IPS-20b (cell line): ENCODE measurements around the gene BMERB1.

Source experiments
- H3K27ac ChIP-seq: one replicate; pipeline ENCODE4 v1.5.1; 2013; ENCODE audit warnings: low read length
- H3K27me3 ChIP-seq: 2 replicates; pipeline ENCODE4 v1.6.1; 2013; ENCODE audit warnings: mild to moderate bottlenecking, low read length, inconsistent platforms; ENCODE audit not compliant: insufficient read depth
- H3K36me3 ChIP-seq: 2 replicates; pipeline ENCODE4 v1.6.1; 2013; ENCODE audit warnings: low read depth, mild to moderate bottlenecking, inconsistent platforms, low read length, moderate library complexity; ENCODE audit not compliant: insufficient read depth
- H3K4me1 ChIP-seq: 2 replicates; pipeline ENCODE4 v1.6.1; 2013; ENCODE audit warnings: mild to moderate bottlenecking, control low read depth, inconsistent platforms, low read length, moderate library complexity; ENCODE audit not compliant: insufficient read depth
- H3K4me3 ChIP-seq: 2 replicates; pipeline ENCODE4 v1.5.1; 2013; ENCODE audit warnings: mild to moderate bottlenecking, low read length, inconsistent platforms
- H3K9ac ChIP-seq: 2 replicates; pipeline ENCODE4 v1.6.1; 2013; ENCODE audit warnings: low read depth, mild to moderate bottlenecking, inconsistent platforms, low read length, moderate library complexity
- H3K9me3 ChIP-seq: 2 replicates; pipeline ENCODE4 v1.6.1; 2013; ENCODE audit warnings: mild to moderate bottlenecking, low read depth, low read length, inconsistent platforms; ENCODE audit not compliant: insufficient read depth

BMERB1 gene

DNA sequence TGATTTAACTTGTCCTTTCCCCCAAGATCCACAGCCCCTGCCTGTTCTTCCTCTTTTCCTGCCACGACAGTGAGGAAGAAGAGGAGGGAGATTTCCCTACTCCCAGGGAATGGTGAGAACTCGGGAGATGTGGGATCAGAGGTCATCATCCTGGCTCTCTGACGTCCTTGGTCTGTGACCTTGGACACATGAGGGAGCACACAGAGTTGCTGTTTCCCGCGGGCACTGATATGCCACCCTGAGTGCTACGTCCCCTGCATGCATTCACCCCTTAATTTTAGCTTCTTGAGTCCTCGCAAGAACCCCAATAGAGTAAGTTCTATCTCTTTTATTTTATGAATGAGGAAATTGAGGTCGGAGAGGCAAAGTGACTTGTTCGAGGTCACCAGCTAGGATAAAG lies 85.4 kb downstream of the BMERB1 start:
- Histone ChIP-seq H3K4me3 (no peak overlapping the region), H3K27me3 (no peaks in the 10 kb centered on the region), H3K27ac (no peak overlapping the region), H3K9ac (no peak overlapping the region), H3K4me1 (no peaks in the 10 kb centered on the region), H3K36me3 (no peaks in the 10 kb centered on the region), H3K9me3 (no peaks in the 10 kb centered on the region)

DNA sequence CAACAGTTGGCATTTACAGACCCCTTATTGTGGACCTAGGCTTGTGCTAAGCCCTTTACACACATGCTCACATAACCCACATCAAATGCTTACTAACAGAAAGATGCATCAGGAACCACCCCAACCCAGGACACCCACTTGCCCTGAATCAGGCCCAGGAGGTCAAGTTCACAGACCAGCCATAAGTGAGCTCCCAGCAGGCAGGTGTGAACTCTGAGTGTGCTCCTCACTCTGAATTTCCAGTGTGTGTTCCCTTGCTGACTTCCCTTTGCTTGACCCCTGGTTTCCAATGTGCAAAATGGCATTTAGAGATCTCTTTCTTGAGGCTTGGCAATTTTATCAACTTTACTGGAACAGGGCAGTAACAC lies 87.0 kb downstream of the BMERB1 start:
- H3K4me1 ChIP-seq, result no peaks in the 10 kb centered on the region
- H3K27me3 ChIP-seq, result no peaks in the 10 kb centered on the region
- no peak overlapping the region for H3K27ac ChIP-seq
- H3K4me3 ChIP-seq, result no peak overlapping the region
- no peak overlapping the region for H3K9ac ChIP-seq
- no peaks in the 10 kb centered on the region for H3K9me3 ChIP-seq
- no peaks in the 10 kb centered on the region for H3K36me3 ChIP-seq

DNA sequence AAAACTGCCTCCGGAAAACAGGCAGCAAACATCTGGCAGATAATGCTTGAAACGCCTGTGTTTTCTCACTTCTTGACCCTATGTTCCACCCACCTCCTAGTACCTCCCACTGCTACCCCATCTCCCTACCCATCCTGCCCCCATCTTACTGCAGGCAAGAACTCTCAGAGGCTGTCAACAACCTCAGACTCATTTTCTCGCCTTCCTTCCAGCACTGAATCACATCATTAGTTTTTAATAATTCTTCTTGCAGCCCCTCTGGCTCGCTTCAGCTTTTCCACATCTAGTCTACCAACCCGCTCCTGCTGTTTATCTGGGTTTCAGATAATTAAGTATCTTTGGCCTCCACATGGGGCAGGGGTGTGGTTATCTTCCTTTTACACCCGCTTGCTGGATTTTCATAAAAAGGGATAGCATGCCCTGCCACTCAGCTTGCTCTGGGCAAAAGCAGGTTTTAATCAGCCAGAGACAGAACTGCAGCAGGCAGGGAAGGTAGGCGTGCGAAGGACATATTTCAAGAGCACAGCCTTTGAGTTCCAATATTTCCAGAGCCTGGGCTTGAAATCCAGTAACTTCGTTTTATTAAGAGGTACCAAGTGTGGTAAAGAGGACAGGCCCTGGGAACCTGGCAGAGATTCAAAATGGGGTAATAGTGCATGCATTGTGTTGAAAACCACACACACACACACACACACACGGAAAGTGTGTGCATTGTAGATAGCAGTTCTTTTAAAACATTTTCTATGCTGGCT lies 87.5 kb downstream of the BMERB1 start:
- H3K9me3 ChIP-seq, result no peaks in the 10 kb centered on the region
- H3K4me1 ChIP-seq, result no peaks in the 10 kb centered on the region
- H3K4me3 ChIP-seq, result no peak overlapping the region
- no peaks in the 10 kb centered on the region for H3K27me3 ChIP-seq
- H3K9ac ChIP-seq, result no peak overlapping the region
- no peak overlapping the region for H3K27ac ChIP-seq
- H3K36me3 ChIP-seq, result no peaks in the 10 kb centered on the region

DNA sequence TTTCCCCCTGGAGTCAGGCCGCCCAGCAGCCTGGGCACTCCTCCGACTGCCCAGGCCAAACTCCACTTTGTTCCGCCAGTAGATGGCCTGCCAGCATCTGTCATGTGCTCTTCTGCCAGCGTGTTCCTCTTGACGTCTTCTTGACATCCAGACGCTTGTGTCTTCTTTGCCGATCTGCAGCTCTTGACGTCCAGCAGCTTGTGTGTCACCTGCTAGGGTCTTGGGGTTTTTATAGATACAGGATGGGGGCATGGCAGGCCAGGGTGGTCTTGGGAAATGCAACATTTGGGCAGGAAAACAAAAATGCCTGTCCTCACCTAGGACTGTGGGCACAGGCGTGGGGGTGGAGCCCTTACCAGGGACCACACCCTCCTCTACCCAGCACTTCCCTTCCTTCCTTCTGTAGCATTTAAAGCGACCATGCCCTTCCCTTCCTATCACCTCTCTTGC lies 88.7 kb downstream of the BMERB1 start:
- H3K4me3 ChIP-seq, result no peak overlapping the region
- no peak overlapping the region for H3K9ac ChIP-seq
- H3K27me3 ChIP-seq, result no peaks in the 10 kb centered on the region
- no peaks in the 10 kb centered on the region for H3K36me3 ChIP-seq
- H3K27ac ChIP-seq, result no peak overlapping the region
- no peaks in the 10 kb centered on the region for H3K4me1 ChIP-seq
- H3K9me3 ChIP-seq, result no peaks in the 10 kb centered on the region

DNA sequence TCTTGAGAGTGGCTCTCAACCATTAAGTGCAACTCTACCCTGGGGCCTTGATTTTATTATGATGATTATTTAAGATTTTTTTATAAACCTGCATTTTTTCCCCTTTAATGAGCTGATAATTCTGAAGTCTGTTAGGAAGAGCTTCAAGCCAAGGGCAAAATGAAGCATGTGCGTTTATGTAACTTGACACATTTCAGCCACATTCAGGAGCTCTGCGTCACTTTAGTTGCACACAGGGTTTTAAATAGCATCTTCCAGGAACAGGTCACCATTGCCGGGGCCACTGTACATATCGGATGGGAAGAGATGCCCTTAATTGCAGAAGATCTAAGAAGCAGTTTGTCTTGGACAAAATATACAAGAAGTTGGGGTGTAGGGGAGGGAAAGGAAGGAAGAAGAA lies 89.6 kb downstream of the BMERB1 start:
- Histone ChIP-seq H3K4me1 (no peaks in the 10 kb centered on the region), H3K4me3 (no peak overlapping the region), H3K27ac (no peak overlapping the region), H3K9ac (no peak overlapping the region), H3K27me3 (no peaks in the 10 kb centered on the region), H3K36me3 (no peaks in the 10 kb centered on the region), H3K9me3 (no peaks in the 10 kb centered on the region)

DNA sequence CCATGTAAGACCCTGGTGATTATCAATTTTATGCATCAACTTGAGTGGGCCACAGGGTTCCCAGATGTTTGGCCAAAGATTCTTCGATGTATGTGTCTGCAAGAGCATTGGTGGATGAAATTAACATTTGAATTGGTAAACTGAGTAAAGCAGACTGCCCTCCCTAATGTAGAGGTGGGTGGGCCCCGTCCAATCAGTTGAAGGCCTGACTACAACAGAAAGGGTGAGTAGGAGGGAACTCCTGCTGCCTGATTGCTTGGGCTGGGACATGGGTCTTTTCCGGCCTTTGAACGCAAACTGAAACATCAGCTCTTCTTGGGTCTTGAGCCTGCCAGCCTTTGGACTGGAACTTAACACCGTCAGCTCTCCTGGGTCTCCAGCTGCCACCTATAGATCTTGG lies 90.6 kb downstream of the BMERB1 start:
- H3K9ac ChIP-seq, result no peak overlapping the region
- no peaks in the 10 kb centered on the region for H3K9me3 ChIP-seq
- H3K4me1 ChIP-seq, result no peaks in the 10 kb centered on the region
- no peaks in the 10 kb centered on the region for H3K36me3 ChIP-seq
- no peak overlapping the region for H3K27ac ChIP-seq
- H3K27me3 ChIP-seq, result no peaks in the 10 kb centered on the region
- H3K4me3 ChIP-seq, result no peak overlapping the region

DNA sequence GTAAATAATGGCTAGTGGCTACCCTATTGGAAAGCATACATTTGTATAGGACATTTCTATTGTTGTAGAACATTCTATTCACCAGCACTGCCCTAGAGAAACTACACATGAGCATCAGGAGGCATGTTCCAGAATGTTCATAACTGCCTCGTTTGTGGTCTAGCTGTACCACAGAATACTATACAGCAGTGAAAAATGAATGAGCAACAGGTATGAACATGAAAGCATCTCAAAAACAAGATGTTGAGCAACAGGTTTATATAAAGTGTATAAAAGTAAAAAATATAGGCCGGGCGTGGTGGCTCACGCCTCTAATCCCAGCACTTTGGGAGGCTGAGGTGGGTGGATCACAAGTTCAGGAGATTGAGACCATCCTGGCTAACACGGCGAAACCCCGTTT lies 91.7 kb downstream of the BMERB1 start:
- Histone ChIP-seq H3K4me3 (no peak overlapping the region), H3K9me3 (no peaks in the 10 kb centered on the region), H3K27ac (no peak overlapping the region), H3K4me1 (no peaks in the 10 kb centered on the region), H3K27me3 (no peaks in the 10 kb centered on the region), H3K36me3 (no peaks in the 10 kb centered on the region), H3K9ac (no peak overlapping the region)

DNA sequence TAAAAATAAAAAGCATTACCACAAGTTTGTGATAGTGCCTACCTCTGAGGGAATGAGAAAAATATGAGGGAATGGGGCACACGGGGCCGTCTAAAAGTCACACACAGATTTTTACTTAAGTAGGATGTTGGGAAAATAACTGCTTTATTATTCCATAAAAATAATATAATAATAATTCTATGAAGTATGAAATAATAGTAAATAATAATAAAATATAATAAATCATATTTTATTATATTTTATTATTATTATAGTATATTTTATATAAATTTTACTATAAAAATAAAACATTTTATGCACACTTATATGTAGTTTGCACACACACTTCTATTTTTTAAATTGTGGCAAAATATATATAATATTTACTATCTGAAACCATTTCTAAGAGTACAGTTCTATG lies 92.3 kb downstream of the BMERB1 start:
- Histone ChIP-seq H3K4me3 (no peak overlapping the region), H3K27ac (no peak overlapping the region), H3K36me3 (no peaks in the 10 kb centered on the region), H3K27me3 (no peaks in the 10 kb centered on the region), H3K9me3 (no peaks in the 10 kb centered on the region), H3K9ac (no peak overlapping the region), H3K4me1 (no peaks in the 10 kb centered on the region)

DNA sequence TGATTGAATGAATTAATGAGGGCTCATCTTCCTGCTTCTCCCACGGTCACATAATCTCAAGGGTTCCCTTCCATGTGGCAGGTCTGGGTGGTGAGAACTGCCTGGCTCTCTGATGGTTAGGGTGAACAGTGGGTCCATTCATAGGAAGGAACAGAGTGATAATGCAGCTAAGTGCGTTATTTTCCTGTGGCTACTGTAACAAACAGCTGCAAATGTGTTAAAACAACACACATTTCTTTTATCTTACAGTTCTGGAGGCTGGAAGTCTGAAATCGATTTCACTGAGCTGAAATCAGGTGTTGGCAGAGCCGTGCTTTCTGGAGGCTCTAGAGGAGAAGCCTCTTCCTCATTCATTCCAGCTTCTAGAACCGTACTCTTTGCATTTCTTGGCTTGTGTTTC lies 95.3 kb downstream of the BMERB1 start:
- H3K9ac ChIP-seq, result no peak overlapping the region
- no peaks in the 10 kb centered on the region for H3K27me3 ChIP-seq
- no peak overlapping the region for H3K4me3 ChIP-seq
- H3K9me3 ChIP-seq, result no peaks in the 10 kb centered on the region
- H3K27ac ChIP-seq, result no peak overlapping the region
- H3K4me1 ChIP-seq, result no peaks in the 10 kb centered on the region
- H3K36me3 ChIP-seq, result no peaks in the 10 kb centered on the region

DNA sequence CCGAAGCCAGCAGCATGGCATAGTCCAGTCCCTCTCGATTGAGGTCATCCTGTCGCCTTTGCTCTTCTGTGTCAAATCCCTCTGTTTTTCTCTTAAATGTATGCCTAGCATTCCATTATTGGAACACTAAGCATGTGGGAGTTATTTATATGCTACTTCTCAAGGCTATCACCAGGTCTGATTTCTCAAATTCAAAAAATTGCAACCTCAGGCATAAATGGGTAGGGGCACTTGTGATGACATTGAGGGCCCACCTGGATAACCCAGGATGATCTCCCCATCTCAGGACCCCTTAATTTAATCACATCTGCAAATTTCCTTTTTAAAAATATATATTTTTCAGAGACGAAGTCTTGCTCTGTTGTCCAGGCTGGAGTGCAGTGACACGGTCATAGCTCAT lies 95.7 kb downstream of the BMERB1 start:
- Histone ChIP-seq H3K9me3 (no peaks in the 10 kb centered on the region), H3K27me3 (no peaks in the 10 kb centered on the region), H3K9ac (no peak overlapping the region), H3K4me3 (no peak overlapping the region), H3K27ac (no peak overlapping the region), H3K36me3 (no peaks in the 10 kb centered on the region), H3K4me1 (no peaks in the 10 kb centered on the region)

DNA sequence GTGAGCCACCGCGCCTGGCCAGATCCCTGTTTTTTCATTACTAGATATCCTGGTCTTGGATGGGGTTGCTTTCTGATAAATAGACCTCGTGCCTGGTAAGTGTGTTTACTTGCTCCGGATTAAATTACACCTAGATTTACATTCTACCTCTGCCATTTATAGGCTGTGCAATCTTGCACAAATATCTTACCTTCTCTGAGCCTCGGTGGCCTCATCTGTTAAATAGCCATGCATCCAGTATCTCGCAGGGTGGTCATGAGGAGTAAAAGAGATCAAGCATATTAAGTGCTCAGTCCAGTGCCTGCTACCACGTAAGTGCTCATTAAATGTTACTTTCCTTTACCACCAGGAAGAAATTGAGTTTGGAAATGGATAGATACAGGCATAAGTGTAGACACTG lies 98.4 kb downstream of the BMERB1 start:
- Histone ChIP-seq H3K4me1 (no peaks in the 10 kb centered on the region), H3K9ac (no peak overlapping the region), H3K27ac (no peak overlapping the region), H3K36me3 (no peaks in the 10 kb centered on the region), H3K9me3 (no peaks in the 10 kb centered on the region), H3K27me3 (no peaks in the 10 kb centered on the region), H3K4me3 (no peak overlapping the region)

DNA sequence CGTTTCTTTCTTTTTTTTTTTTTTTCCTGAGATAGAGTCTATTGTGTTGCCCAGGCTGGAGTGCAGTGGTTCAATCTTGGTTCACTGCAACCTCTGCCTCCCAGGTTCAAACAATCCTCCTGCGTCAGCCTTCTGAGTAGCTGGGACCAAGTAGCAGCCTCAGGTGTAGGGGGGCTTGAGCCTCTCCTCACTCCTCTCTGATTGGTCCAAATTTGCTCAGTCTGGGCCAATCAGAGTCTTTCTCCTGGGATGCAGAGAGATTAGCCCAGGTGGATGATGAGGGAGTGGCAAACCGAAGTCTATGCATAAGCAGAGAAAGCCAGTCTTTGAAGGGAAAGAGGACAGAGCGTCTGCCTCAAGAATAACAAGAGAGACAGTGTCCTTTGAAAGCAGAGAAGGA lies 99.0 kb downstream of the BMERB1 start:
- no peaks in the 10 kb centered on the region for H3K27me3 ChIP-seq
- H3K36me3 ChIP-seq, result no peaks in the 10 kb centered on the region
- no peaks in the 10 kb centered on the region for H3K9me3 ChIP-seq
- no peaks in the 10 kb centered on the region for H3K4me1 ChIP-seq
- no peak overlapping the region for H3K27ac ChIP-seq
- H3K4me3 ChIP-seq, result no peak overlapping the region
- no peak overlapping the region for H3K9ac ChIP-seq
